ENCODE measurements around the gene GIT2.

- TF ChIP-seq CTCF (IDR thresholded peaks at IDR 0.05) (no peak), POLR2A (IDR thresholded peaks at IDR 0.05) (no peak)
Observed at GRCh38 chr12:109888179-109889020, 107.8 kb downstream of the GIT2 start.
